Colonic mucosa (tissue), 4 donors: ENCODE results near the gene TAB2. TPM values are rescaled to one million over a fixed set of nuclear protein-coding genes. Genes with fewer than 3 reads are reported as not detected.
"Not testable (repeated sequence)": the region's sequence is repeated elsewhere in the genome, so short reads cannot be mapped to it uniquely, and the experiment has no call there.

ENCODE experiments used
- DNase-seq: peaks from one replicate; pipeline ENCODE4 v3.0.0-alpha.2; 2020
- H3K27ac ChIP-seq: fragments of 200-600 bp; one replicate; pipeline ENCODE4 v1.8.0; 2021
- H3K27me3 ChIP-seq: fragments of 200-600 bp; one replicate; pipeline ENCODE4 v1.8.0; 2021
- H3K36me3 ChIP-seq: fragments of 200-600 bp; one replicate; pipeline ENCODE4 v1.8.0; 2021
- H3K4me1 ChIP-seq: fragments of 200-600 bp; one replicate; pipeline ENCODE4 v1.8.0; 2021; ENCODE audit warnings: mild to moderate bottlenecking
- H3K4me3 ChIP-seq: fragments of 200-600 bp; one replicate; pipeline ENCODE4 v1.8.0; 2021
- H3K9ac ChIP-seq, 2 donors: one replicate each; pipeline ENCODE4 v1.7.0; 2013; ENCODE audit warnings: control low read depth in 2 of 2, low read depth in 2 of 2, low read length in 2 of 2
- H3K9me3 ChIP-seq: fragments of 200-600 bp; one replicate; pipeline ENCODE4 v1.8.0; 2021
- CTCF ChIP-seq: fragments of 200-600 bp; IDR thresholded peaks from one replicate; pipeline ENCODE4 v1.8.0; 2022; ENCODE audit warnings: antibody characterized with exemption, mild to moderate bottlenecking
- intact Hi-C: fragments of 100-400 bp; cut with DNase I; formaldehyde crosslinking; loops from one replicate; pipeline ENCODE4 v1.14.1; 2022
- total RNA-seq, 2 donors: library from RNA; stranded (reverse); fragmentation: NEBNext Ultra II Directional in 1 of 2; extraction: Animal tissue kit (Norgen Biotek cat#: 25700) in 1 of 2; gene quantifications; one replicate each; pipeline ENCODE4 v1.2.1, GENCODE V29; 2021
- donor health status: healthy.
- donor health status: DM: no; HTN: no; CAD: no.
- donor health status: DM: no; HTN: no; CAD: no.

TAB2 gene
- total RNA-seq, 2 donors from 2014 or later = 36.7 to 81.3 TPM

GRCh38 chr6:149318581-149319286, 1.2 kb downstream of the TAB2 start:
- H3K36me3 ChIP-seq = no peaks in the 10 kb centered on the region
- H3K27me3 ChIP-seq = no peaks in the 10 kb centered on the region
- peak overlapping the region; percentile 87 for H3K4me3 ChIP-seq
- no peaks in the 10 kb centered on the region for H3K9me3 ChIP-seq
- DNase-seq = peak; percentile 40
- peak overlapping the region; percentile 85 to 96 for H3K9ac ChIP-seq
- no peak for TF ChIP-seq CTCF
- intact Hi-C loops = no loop called here
- peaks cover 5% of the 10 kb centered on the region for H3K4me1 ChIP-seq
- peak overlapping the region; percentile 96 for H3K27ac ChIP-seq

GRCh38 chr6:149319422-149319821, 1.9 kb downstream of the TAB2 start:
- peak overlapping the region; percentile 87 for H3K4me3 ChIP-seq
- peak overlapping the region in 1 of 2 donors; percentile 96 for H3K9ac ChIP-seq
- peak overlapping the region; percentile 96 for H3K27ac ChIP-seq
- H3K4me1 ChIP-seq = peaks cover 7% of the 10 kb centered on the region
- no peaks in the 10 kb centered on the region for H3K9me3 ChIP-seq
- intact Hi-C loops = no loop called here
- no peak for TF ChIP-seq CTCF
- no peak for DNase-seq
- H3K36me3 ChIP-seq = no peaks in the 10 kb centered on the region
- H3K27me3 ChIP-seq = no peaks in the 10 kb centered on the region

GRCh38 chr6:149320016-149320415, 2.5 kb downstream of the TAB2 start:
- not testable (repeated sequence) for DNase-seq, H3K9ac ChIP-seq, H3K36me3 ChIP-seq, H3K27me3 ChIP-seq, H3K4me3 ChIP-seq, H3K4me1 ChIP-seq, H3K9me3 ChIP-seq
- peak overlapping the region; percentile 96 for H3K27ac ChIP-seq
- intact Hi-C loops = loop anchor here (10.0 kb wide), 1 partner anchor 235 kb away; no protein-coding TSS in a partner anchor

GRCh38 chr6:149320796-149321195, 3.3 kb downstream of the TAB2 start:
- no peak for TF ChIP-seq CTCF
- Histone ChIP-seq H3K4me1 (peaks cover 7% of the 10 kb centered on the region), H3K27ac (no peak overlapping the region)

GRCh38 chr6:149323353-149323752, 5.8 kb downstream of the TAB2 start:
- Histone ChIP-seq H3K4me1 (peaks cover 7% of the 10 kb centered on the region), H3K4me3 (no peak overlapping the region)
- intact Hi-C loops = loop anchor here (10.0 kb wide), 1 partner anchor 239 kb away; no protein-coding TSS in a partner anchor

More at GRCh38 chr6:149320796-149321195, 3.3 kb downstream of the TAB2 start:
- H3K9me3 ChIP-seq = no peaks in the 10 kb centered on the region
- DNase-seq = no peak
- no peaks in the 10 kb centered on the region for H3K36me3 ChIP-seq
- no peak overlapping the region for H3K4me3 ChIP-seq
- no peaks in the 10 kb centered on the region for H3K27me3 ChIP-seq
- intact Hi-C loops = loop anchor here (10.0 kb wide), 1 partner anchor 236 kb away; no protein-coding TSS in a partner anchor
- H3K9ac ChIP-seq = no peak overlapping the region

More at GRCh38 chr6:149323353-149323752, 5.8 kb downstream of the TAB2 start:
- H3K36me3 ChIP-seq = no peaks in the 10 kb centered on the region
- no peaks in the 10 kb centered on the region for H3K27me3 ChIP-seq
- no peak overlapping the region for H3K27ac ChIP-seq
- TF ChIP-seq CTCF = no peak
- no peaks in the 10 kb centered on the region for H3K9me3 ChIP-seq
- DNase-seq = no peak
- H3K9ac ChIP-seq = no peak overlapping the region
